ENCODE data around the gene PRR3. TPM values are rescaled to one million over a fixed set of nuclear protein-coding genes. Genes with fewer than 3 reads are reported as not detected.

The PRR3 gene
- total RNA-seq, 1 experiment from 2014 or later = 13.1 TPM

DNA sequence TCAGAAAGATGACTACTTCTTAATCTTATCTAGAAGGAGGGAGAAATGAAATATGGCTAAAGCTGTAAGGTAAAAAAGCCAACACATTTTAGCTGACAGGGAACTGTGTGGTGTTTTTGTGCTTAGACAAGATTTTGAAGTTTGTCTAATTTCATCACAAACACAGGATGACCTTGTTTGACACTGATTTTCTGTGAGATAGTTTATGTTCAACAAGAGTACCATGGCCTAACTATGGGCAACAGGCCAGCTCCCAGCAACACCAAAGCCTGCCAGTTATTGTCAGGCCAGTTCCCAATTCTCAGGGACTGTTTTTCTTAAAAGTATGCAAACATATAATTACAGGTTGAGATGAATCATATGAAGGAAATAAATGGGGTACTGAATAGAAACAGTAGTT, 8.7 kb downstream of the PRR3 start:
- ATAC-seq = no peak
- POLR2A ChIA-PET = interaction anchor here (1.1 kb wide), 1 partner anchor 9 kb away, joined by 9 read pairs; the partner anchor contains the start of gene GNL1

DNA sequence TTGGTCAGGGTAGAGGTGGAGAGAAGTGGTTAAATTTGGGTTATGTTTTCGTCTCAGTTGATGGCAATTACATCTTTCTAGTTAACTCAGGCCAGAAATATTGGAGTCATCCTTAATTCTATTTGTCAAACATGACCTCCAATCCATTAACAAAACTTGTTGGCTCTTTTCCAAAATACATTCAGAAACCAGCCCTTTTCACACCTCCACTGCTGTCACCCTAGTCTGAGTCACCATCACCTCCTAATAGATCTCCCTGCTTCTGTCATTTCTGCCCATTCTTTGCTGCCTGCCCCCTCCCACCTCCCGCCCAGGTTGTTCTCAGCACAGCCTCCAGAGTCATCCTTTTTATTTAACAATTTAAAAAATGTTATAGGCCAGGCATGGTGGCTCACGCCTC, 11.2 kb downstream of the PRR3 start:
- CTCF ChIA-PET = no interaction called here

More for the DNA sequence above, 8.7 kb downstream of the PRR3 start:
- CTCF ChIA-PET = interaction anchor here (1.2 to 2.7 kb wide), 3 partner anchors 20 to 112 kb away, joined by 5 to 7 read pairs (median 6); no protein-coding TSS in a partner anchor
- no peak for DNase-seq (ENCODE audit: low spot score)
- peaks cover 16% of the 10 kb centered on the region for H3K36me3 Mint-ChIP-seq
- H3K4me3 Mint-ChIP-seq = no peak overlapping the region
- H3K27ac Mint-ChIP-seq = no peak overlapping the region
- TF ChIP-seq SMAD3 (CRISPR knock-in tag; IDR thresholded peaks at IDR 0.05; ENCODE audit: borderline replicate concordance) (no peak), CREB1 (CRISPR knock-in tag; IDR thresholded peaks at IDR 0.05) (no peak)
- TF ChIP-seq, protein P1, sequence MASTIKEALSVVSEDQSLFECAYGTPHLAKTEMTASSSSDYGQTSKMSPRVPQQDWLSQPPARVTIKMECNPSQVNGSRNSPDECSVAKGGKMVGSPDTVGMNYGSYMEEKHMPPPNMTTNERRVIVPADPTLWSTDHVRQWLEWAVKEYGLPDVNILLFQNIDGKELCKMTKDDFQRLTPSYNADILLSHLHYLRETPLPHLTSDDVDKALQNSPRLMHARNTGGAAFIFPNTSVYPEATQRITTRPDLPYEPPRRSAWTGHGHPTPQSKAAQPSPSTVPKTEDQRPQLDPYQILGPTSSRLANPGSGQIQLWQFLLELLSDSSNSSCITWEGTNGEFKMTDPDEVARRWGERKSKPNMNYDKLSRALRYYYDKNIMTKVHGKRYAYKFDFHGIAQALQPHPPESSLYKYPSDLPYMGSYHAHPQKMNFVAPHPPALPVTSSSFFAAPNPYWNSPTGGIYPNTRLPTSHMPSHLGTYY (CRISPR knock-in tag; IDR thresholded peaks at IDR 0.05) = no peak
- TF ChIP-seq, protein P2, sequence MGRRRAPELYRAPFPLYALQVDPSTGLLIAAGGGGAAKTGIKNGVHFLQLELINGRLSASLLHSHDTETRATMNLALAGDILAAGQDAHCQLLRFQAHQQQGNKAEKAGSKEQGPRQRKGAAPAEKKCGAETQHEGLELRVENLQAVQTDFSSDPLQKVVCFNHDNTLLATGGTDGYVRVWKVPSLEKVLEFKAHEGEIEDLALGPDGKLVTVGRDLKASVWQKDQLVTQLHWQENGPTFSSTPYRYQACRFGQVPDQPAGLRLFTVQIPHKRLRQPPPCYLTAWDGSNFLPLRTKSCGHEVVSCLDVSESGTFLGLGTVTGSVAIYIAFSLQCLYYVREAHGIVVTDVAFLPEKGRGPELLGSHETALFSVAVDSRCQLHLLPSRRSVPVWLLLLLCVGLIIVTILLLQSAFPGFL (CRISPR knock-in tag; IDR thresholded peaks at IDR 0.05; ENCODE audit: borderline replicate concordance) = no peak
- peaks cover 8% of the 10 kb centered on the region for H3K4me1 Mint-ChIP-seq
- H3K27me3 Mint-ChIP-seq (ENCODE audit: low read depth) = peaks cover 7% of the 10 kb centered on the region
- no peaks in the 10 kb centered on the region for H3K9me3 Mint-ChIP-seq

More for the DNA sequence above, 11.2 kb downstream of the PRR3 start:
- POLR2A ChIA-PET = no interaction called here
- H3K4me3 Mint-ChIP-seq = no peak overlapping the region
- peaks cover 10% of the 10 kb centered on the region for H3K27me3 Mint-ChIP-seq (ENCODE audit: low read depth)
- ATAC-seq = no peak
- H3K9me3 Mint-ChIP-seq = no peaks in the 10 kb centered on the region
- DNase-seq (ENCODE audit: low spot score) = no peak
- H3K36me3 Mint-ChIP-seq = peaks cover 4% of the 10 kb centered on the region
- TF ChIP-seq, protein P3, sequence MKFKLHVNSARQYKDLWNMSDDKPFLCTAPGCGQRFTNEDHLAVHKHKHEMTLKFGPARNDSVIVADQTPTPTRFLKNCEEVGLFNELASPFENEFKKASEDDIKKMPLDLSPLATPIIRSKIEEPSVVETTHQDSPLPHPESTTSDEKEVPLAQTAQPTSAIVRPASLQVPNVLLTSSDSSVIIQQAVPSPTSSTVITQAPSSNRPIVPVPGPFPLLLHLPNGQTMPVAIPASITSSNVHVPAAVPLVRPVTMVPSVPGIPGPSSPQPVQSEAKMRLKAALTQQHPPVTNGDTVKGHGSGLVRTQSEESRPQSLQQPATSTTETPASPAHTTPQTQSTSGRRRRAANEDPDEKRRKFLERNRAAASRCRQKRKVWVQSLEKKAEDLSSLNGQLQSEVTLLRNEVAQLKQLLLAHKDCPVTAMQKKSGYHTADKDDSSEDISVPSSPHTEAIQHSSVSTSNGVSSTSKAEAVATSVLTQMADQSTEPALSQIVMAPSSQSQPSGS (CRISPR knock-in tag; IDR thresholded peaks at IDR 0.05; ENCODE audit: borderline replicate concordance, low read depth) = no peak
- TF ChIP-seq ZNF263 (CRISPR knock-in tag; IDR thresholded peaks at IDR 0.05; ENCODE audit: low read depth) (no peak), GTF2I (CRISPR knock-in tag; conservative IDR thresholded peaks at IDR 0.05) (no peak), HMGA2 (CRISPR knock-in tag; IDR thresholded peaks at IDR 0.05) (no peak), SMAD3 (CRISPR knock-in tag; IDR thresholded peaks at IDR 0.05; ENCODE audit: borderline replicate concordance) (no peak), ZNF121 (CRISPR knock-in tag; IDR thresholded peaks at IDR 0.05) (no peak), NR1H2 (CRISPR knock-in tag; IDR thresholded peaks at IDR 0.05) (no peak), NFATC4 (CRISPR knock-in tag; IDR thresholded peaks at IDR 0.05) (no peak), GABPB1 (CRISPR knock-in tag; IDR thresholded peaks at IDR 0.05) (no peak), MYBL2 (CRISPR knock-in tag; IDR thresholded peaks at IDR 0.05) (no peak), CREM (CRISPR knock-in tag; IDR thresholded peaks at IDR 0.05) (no peak), ZNF232 (CRISPR knock-in tag; IDR thresholded peaks at IDR 0.05) (no peak), ZNF671 (CRISPR knock-in tag; IDR thresholded peaks at IDR 0.05) (no peak)
- TF ChIP-seq, protein P4, sequence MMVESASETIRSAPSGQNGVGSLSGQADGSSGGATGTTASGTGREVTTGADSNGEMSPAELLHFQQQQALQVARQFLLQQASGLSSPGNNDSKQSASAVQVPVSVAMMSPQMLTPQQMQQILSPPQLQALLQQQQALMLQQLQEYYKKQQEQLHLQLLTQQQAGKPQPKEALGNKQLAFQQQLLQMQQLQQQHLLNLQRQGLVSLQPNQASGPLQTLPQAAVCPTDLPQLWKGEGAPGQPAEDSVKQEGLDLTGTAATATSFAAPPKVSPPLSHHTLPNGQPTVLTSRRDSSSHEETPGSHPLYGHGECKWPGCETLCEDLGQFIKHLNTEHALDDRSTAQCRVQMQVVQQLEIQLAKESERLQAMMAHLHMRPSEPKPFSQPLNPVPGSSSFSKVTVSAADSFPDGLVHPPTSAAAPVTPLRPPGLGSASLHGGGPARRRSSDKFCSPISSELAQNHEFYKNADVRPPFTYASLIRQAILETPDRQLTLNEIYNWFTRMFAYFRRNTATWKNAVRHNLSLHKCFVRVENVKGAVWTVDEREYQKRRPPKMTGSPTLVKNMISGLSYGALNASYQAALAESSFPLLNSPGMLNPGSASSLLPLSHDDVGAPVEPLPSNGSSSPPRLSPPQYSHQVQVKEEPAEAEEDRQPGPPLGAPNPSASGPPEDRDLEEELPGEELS (CRISPR knock-in tag; IDR thresholded peaks at IDR 0.05) = no peak
- TF ChIP-seq, protein P5, sequence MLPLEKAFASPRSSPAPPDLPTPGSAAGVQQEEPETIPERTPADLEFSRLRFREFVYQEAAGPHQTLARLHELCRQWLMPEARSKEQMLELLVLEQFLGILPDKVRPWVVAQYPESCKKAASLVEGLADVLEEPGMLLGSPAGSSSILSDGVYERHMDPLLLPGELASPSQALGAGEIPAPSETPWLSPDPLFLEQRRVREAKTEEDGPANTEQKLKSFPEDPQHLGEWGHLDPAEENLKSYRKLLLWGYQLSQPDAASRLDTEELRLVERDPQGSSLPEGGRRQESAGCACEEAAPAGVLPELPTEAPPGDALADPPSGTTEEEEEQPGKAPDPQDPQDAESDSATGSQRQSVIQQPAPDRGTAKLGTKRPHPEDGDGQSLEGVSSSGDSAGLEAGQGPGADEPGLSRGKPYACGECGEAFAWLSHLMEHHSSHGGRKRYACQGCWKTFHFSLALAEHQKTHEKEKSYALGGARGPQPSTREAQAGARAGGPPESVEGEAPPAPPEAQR (CRISPR knock-in tag; IDR thresholded peaks at IDR 0.05) = no peak
- TF ChIP-seq, protein P6, sequence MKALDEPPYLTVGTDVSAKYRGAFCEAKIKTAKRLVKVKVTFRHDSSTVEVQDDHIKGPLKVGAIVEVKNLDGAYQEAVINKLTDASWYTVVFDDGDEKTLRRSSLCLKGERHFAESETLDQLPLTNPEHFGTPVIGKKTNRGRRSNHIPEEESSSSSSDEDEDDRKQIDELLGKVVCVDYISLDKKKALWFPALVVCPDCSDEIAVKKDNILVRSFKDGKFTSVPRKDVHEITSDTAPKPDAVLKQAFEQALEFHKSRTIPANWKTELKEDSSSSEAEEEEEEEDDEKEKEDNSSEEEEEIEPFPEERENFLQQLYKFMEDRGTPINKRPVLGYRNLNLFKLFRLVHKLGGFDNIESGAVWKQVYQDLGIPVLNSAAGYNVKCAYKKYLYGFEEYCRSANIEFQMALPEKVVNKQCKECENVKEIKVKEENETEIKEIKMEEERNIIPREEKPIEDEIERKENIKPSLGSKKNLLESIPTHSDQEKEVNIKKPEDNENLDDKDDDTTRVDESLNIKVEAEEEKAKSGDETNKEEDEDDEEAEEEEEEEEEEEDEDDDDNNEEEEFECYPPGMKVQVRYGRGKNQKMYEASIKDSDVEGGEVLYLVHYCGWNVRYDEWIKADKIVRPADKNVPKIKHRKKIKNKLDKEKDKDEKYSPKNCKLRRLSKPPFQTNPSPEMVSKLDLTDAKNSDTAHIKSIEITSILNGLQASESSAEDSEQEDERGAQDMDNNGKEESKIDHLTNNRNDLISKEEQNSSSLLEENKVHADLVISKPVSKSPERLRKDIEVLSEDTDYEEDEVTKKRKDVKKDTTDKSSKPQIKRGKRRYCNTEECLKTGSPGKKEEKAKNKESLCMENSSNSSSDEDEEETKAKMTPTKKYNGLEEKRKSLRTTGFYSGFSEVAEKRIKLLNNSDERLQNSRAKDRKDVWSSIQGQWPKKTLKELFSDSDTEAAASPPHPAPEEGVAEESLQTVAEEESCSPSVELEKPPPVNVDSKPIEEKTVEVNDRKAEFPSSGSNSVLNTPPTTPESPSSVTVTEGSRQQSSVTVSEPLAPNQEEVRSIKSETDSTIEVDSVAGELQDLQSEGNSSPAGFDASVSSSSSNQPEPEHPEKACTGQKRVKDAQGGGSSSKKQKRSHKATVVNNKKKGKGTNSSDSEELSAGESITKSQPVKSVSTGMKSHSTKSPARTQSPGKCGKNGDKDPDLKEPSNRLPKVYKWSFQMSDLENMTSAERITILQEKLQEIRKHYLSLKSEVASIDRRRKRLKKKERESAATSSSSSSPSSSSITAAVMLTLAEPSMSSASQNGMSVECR (CRISPR knock-in tag; IDR thresholded peaks at IDR 0.05; ENCODE audit: borderline replicate concordance) = no peak
- H3K27ac Mint-ChIP-seq = no peak overlapping the region
- peaks cover 30% of the 10 kb centered on the region for H3K4me1 Mint-ChIP-seq
